Nephron (organoid): ENCODE results near the gene ZNF628.
"Not testable (repeated sequence)": the region's sequence is repeated elsewhere in the genome, so short reads cannot be mapped to it uniquely, and the experiment has no call there.

Experiments used
- H3K27ac Mint-ChIP-seq, 3 experiments: 2 replicates each; pipeline ENCODE4 v1.8.0; 2020; ENCODE audit warnings: mixed read lengths in 3 of 3, mild to moderate bottlenecking in 2 of 3, moderate library complexity in 1 of 3
- H3K27me3 Mint-ChIP-seq: 2 replicates; pipeline ENCODE4 v1.8.0; 2021; ENCODE audit warnings: low read depth, mild to moderate bottlenecking, moderate library complexity, mixed read lengths
- H3K36me3 Mint-ChIP-seq: 2 replicates; pipeline ENCODE4 v1.8.0; 2020; ENCODE audit warnings: low read depth, mixed read lengths
- H3K4me1 Mint-ChIP-seq: 2 replicates; pipeline ENCODE4 v1.8.0; 2020; ENCODE audit warnings: mixed read lengths
- H3K4me3 Mint-ChIP-seq, 3 experiments: 2 replicates each; pipeline ENCODE4 v1.8.0; 2020; ENCODE audit warnings: mild to moderate bottlenecking in 3 of 3, mixed read lengths in 3 of 3, moderate library complexity in 2 of 3
- H3K9me3 Mint-ChIP-seq: 2 replicates; pipeline ENCODE4 v1.8.0; 2020; ENCODE audit warnings: mixed read lengths
- CTCF ChIP-seq, 3 experiments: fragments of 200-600 bp; sonication (generic); IDR thresholded peaks; one replicate each; pipeline ENCODE4 v1.5.0; 2021; ENCODE audit warnings: antibody characterized with exemption in 3 of 3; ENCODE audit not compliant: unreplicated experiment in 3 of 3

The ZNF628 gene

GRCh38 chr19:55446060-55446459 lies 30.4 kb upstream of the ZNF628 start:
- Mint-ChIP-seq H3K36me3 (no peaks in the 10 kb centered on the region), H3K9me3 (peaks cover 3% of the 10 kb centered on the region), H3K4me1 (peaks cover 18% of the 10 kb centered on the region), H3K4me3 (no peak overlapping the region), H3K27me3 (peaks cover 9% of the 10 kb centered on the region), H3K27ac (no peak overlapping the region)
- TF ChIP-seq CTCF (IDR thresholded peaks at IDR 0.05; ENCODE audit: unreplicated experiment in 3 of 3), result no peak

GRCh38 chr19:55447421-55448174 lies 28.8 kb upstream of the ZNF628 start:
- Mint-ChIP-seq H3K9me3 (no peaks in the 10 kb centered on the region), H3K36me3 (no peaks in the 10 kb centered on the region), H3K27ac (no peak overlapping the region), H3K4me3 (no peak overlapping the region), H3K27me3 (peaks cover 20% of the 10 kb centered on the region), H3K4me1 (peaks cover 11% of the 10 kb centered on the region)
- TF ChIP-seq CTCF (IDR thresholded peaks at IDR 0.05; ENCODE audit: unreplicated experiment in 3 of 3), result no peak

- not testable (repeated sequence) for H3K4me3 Mint-ChIP-seq, H3K36me3 Mint-ChIP-seq, H3K9me3 Mint-ChIP-seq, H3K27ac Mint-ChIP-seq
- peaks cover 15% of the 10 kb centered on the region for H3K4me1 Mint-ChIP-seq
- peaks cover 25% of the 10 kb centered on the region for H3K27me3 Mint-ChIP-seq
These were observed 28.3 kb upstream of the ZNF628 start for GRCh38 chr19:55448175-55448490.

- TF ChIP-seq CTCF (IDR thresholded peaks at IDR 0.05; ENCODE audit: unreplicated experiment in 3 of 3), result no peak
- peaks cover 34% of the 10 kb centered on the region for H3K27me3 Mint-ChIP-seq
These were observed 26.9 kb upstream of the ZNF628 start for GRCh38 chr19:55449469-55449868.

GRCh38 chr19:55451163-55451964 lies 25.1 kb upstream of the ZNF628 start:
- Mint-ChIP-seq H3K27me3 (peaks cover 34% of the 10 kb centered on the region), H3K4me3 (peak overlapping the region; percentile 71 to 81 (median 81)), H3K27ac (no peak overlapping the region), H3K36me3 (peaks cover 4% of the 10 kb centered on the region), H3K9me3 (no peaks in the 10 kb centered on the region), H3K4me1 (peaks cover 18% of the 10 kb centered on the region)
- TF ChIP-seq CTCF (IDR thresholded peaks at IDR 0.05; ENCODE audit: unreplicated experiment in 3 of 3), result no peak

More at GRCh38 chr19:55449469-55449868, 26.9 kb upstream of the ZNF628 start:
- H3K27ac Mint-ChIP-seq, result no peak overlapping the region
- H3K36me3 Mint-ChIP-seq, result no peaks in the 10 kb centered on the region
- H3K4me1 Mint-ChIP-seq, result peaks cover 18% of the 10 kb centered on the region
- no peaks in the 10 kb centered on the region for H3K9me3 Mint-ChIP-seq
- peak overlapping the region in 1 of 3 experiments; percentile 61 for H3K4me3 Mint-ChIP-seq

GRCh38 chr19:55451965-55452748 lies 24.3 kb upstream of the ZNF628 start:
- Mint-ChIP-seq H3K4me1 (peaks cover 18% of the 10 kb centered on the region), H3K27me3 (peaks cover 34% of the 10 kb centered on the region), H3K36me3 (peaks cover 4% of the 10 kb centered on the region), H3K27ac (no peak overlapping the region), H3K4me3 (peak overlapping the region; percentile 71 to 81 (median 72)), H3K9me3 (no peaks in the 10 kb centered on the region)
- TF ChIP-seq CTCF (IDR thresholded peaks at IDR 0.05; ENCODE audit: unreplicated experiment in 3 of 3), result no peak
